H9 (cell line): Measurements from ENCODE around the gene PSMD6. TPM values are rescaled to one million over a fixed set of nuclear protein-coding genes. Genes with fewer than 3 reads are reported as not detected.

Source experiments
- DNase-seq: peaks from one replicate; pipeline ENCODE4 v3.0.0-alpha.2; 2017
- H2AFZ ChIP-seq: one replicate; pipeline ENCODE4 v1.6.1; 2013; ENCODE audit warnings: mild to moderate bottlenecking, low read length, control low read depth, moderate library complexity
- H2AK5ac ChIP-seq: 2 replicates; pipeline ENCODE4 v1.6.1; 2013; ENCODE audit warnings: low read length, control low read depth, mixed read lengths; ENCODE audit not compliant: insufficient read length
- H2BK120ac ChIP-seq: one replicate; pipeline ENCODE4 v1.6.1; 2013; ENCODE audit warnings: low read depth, mild to moderate bottlenecking, low read length, control low read depth, inconsistent platforms; ENCODE audit not compliant: poor library complexity, severe bottlenecking
- H2BK12ac ChIP-seq: 2 replicates; pipeline ENCODE4 v1.6.1; 2013; ENCODE audit warnings: low read length, control low read depth, mixed read lengths, low read depth; ENCODE audit not compliant: insufficient read length
- H2BK15ac ChIP-seq: 2 replicates; pipeline ENCODE4 v1.6.1; 2013; ENCODE audit warnings: low read depth, low read length, control low read depth
- H2BK20ac ChIP-seq: one replicate; pipeline ENCODE4 v1.6.1; 2013; ENCODE audit warnings: low read depth, mild to moderate bottlenecking, low read length, control low read depth, inconsistent platforms; ENCODE audit not compliant: poor library complexity, severe bottlenecking
- H2BK5ac ChIP-seq: 2 replicates; pipeline ENCODE4 v1.6.1; 2013; ENCODE audit warnings: low read length, control low read depth, mixed read lengths; ENCODE audit not compliant: insufficient read length
- H3K14ac ChIP-seq: 2 replicates; pipeline ENCODE4 v1.6.1; 2013; ENCODE audit warnings: low read length, control low read depth; ENCODE audit not compliant: insufficient read depth
- H3K18ac ChIP-seq: 2 replicates; pipeline ENCODE4 v1.6.1; 2013; ENCODE audit warnings: low read depth, mild to moderate bottlenecking, mixed read lengths, low read length, control low read depth; ENCODE audit not compliant: insufficient read length
- H3K23ac ChIP-seq: 2 replicates; pipeline ENCODE4 v1.6.1; 2013; ENCODE audit warnings: low read length, control low read depth, mixed read lengths, low read depth; ENCODE audit not compliant: insufficient read length
- H3K23me2 ChIP-seq: 2 replicates; pipeline ENCODE4 v1.6.1; 2013; ENCODE audit warnings: low read depth, mild to moderate bottlenecking, mixed read lengths, low read length, control low read depth; ENCODE audit not compliant: insufficient read length, poor library complexity, severe bottlenecking
- H3K27ac ChIP-seq: 2 replicates; pipeline ENCODE4 v1.5.1; 2013; ENCODE audit warnings: low read length, control low read depth, mixed read lengths, low read depth; ENCODE audit not compliant: insufficient read length
- H3K27me3 ChIP-seq: 2 replicates; pipeline ENCODE4 v1.6.1; 2013; ENCODE audit warnings: low read length, control low read depth, inconsistent platforms; ENCODE audit not compliant: insufficient read depth
- H3K4ac ChIP-seq: 2 replicates; pipeline ENCODE4 v1.6.1; 2013; ENCODE audit warnings: low read depth, mild to moderate bottlenecking, control low read depth, inconsistent platforms, low read length, moderate library complexity
- H3K4me1 ChIP-seq: 2 replicates; pipeline ENCODE4 v1.6.1; 2013; ENCODE audit warnings: low read length, control low read depth, inconsistent platforms; ENCODE audit not compliant: insufficient read depth
- H3K4me2 ChIP-seq: 2 replicates; pipeline ENCODE4 v1.6.1; 2013; ENCODE audit warnings: low read length, control low read depth, mixed read lengths; ENCODE audit not compliant: insufficient read length, insufficient read depth
- H3K56ac ChIP-seq: 2 replicates; pipeline ENCODE4 v1.6.1; 2013; ENCODE audit warnings: low read depth, mild to moderate bottlenecking, mixed read lengths, low read length, control low read depth; ENCODE audit not compliant: insufficient read length
- H3K79me1 ChIP-seq: 2 replicates; pipeline ENCODE4 v1.6.1; 2013; ENCODE audit warnings: low read depth, mild to moderate bottlenecking, moderate library complexity, low read length, control low read depth, inconsistent platforms; ENCODE audit not compliant: insufficient read depth, poor library complexity, severe bottlenecking
- H3K79me2 ChIP-seq: 2 replicates; pipeline ENCODE4 v1.6.1; 2013; ENCODE audit warnings: low read length, control low read depth, inconsistent platforms; ENCODE audit not compliant: insufficient read depth
- H3K9ac ChIP-seq: 2 replicates; pipeline ENCODE4 v1.6.1; 2013; ENCODE audit warnings: low read length, control low read depth, mixed read lengths; ENCODE audit not compliant: insufficient read length; ENCODE audit errors: extremely low read depth
- H3K9me3 ChIP-seq: one replicate; pipeline ENCODE4 v1.6.1; 2013; ENCODE audit warnings: low read depth, low read length, inconsistent platforms; ENCODE audit not compliant: control insufficient read depth
- H3T11ph ChIP-seq: one replicate; pipeline ENCODE4 v1.6.1; 2013; ENCODE audit warnings: mild to moderate bottlenecking, low read length, control low read depth, inconsistent platforms
- H4K20me1 ChIP-seq: one replicate; pipeline ENCODE4 v1.6.1; 2013; ENCODE audit not compliant: control insufficient read depth, insufficient read length, insufficient read depth
- H4K5ac ChIP-seq: 2 replicates; pipeline ENCODE4 v1.6.1; 2013; ENCODE audit warnings: low read depth, mild to moderate bottlenecking, mixed read lengths, low read length, control low read depth; ENCODE audit not compliant: insufficient read length
- H4K8ac ChIP-seq: replicated peaks from 2 replicates; pipeline ENCODE4 v1.6.1; 2013; ENCODE audit warnings: low read length, control low read depth, mixed read lengths, low read depth; ENCODE audit not compliant: insufficient read length
- H4K91ac ChIP-seq: 2 replicates; pipeline ENCODE4 v1.6.1; 2013; ENCODE audit warnings: low read depth, mild to moderate bottlenecking, moderate library complexity, mixed read lengths, low read length, control low read depth; ENCODE audit not compliant: insufficient read length
- H3K27ac Mint-ChIP-seq, 3 experiments: 2 replicates in 2 of 3; 3 replicates in 1 of 3; pipeline ENCODE4 v1.8.0; 2020 to 2021; ENCODE audit warnings: mixed read lengths in 3 of 3, mild to moderate bottlenecking in 1 of 3, moderate library complexity in 1 of 3
- H3K27me3 Mint-ChIP-seq: 2 replicates; pipeline ENCODE4 v1.8.0; 2021; ENCODE audit warnings: low read depth, mild to moderate bottlenecking, moderate library complexity, mixed read lengths
- H3K36me3 Mint-ChIP-seq, 3 experiments: 2 replicates in 2 of 3; 3 replicates in 1 of 3; pipeline ENCODE4 v1.8.0; 2020 to 2021; ENCODE audit warnings: low read depth in 3 of 3, mixed read lengths in 3 of 3; ENCODE audit not compliant: insufficient read depth in 1 of 3
- H3K4me1 Mint-ChIP-seq, 2 experiments: 2 replicates each; pipeline ENCODE4 v1.8.0; 2020; ENCODE audit warnings: mixed read lengths in 2 of 2
- H3K4me3 Mint-ChIP-seq, 2 experiments: 2 replicates in 1 of 2; 3 replicates in 1 of 2; pipeline ENCODE4 v1.8.0; 2020 to 2021; ENCODE audit warnings: mild to moderate bottlenecking in 2 of 2, mixed read lengths in 2 of 2, moderate library complexity in 1 of 2
- H3K9me3 Mint-ChIP-seq, 2 experiments: 2 replicates in 1 of 2; 3 replicates in 1 of 2; pipeline ENCODE4 v1.8.0; 2020; ENCODE audit warnings: mild to moderate bottlenecking in 2 of 2, mixed read lengths in 2 of 2, moderate library complexity in 1 of 2
- WGBS: extraction: QIAGEN DNeasy Blood & Tissue Kit; methylation state at CpG from one replicate; pipeline ENCODE4 v1.1.7; 2013; ENCODE audit warnings: missing lambda C conversion rate, low lambda C conversion rate, mixed read lengths; ENCODE audit not compliant: insufficient read length; ENCODE audit errors: extremely low coverage; 5-methylcytosine and 5-hydroxymethylcytosine counted together
- total RNA-seq: library from RNA; stranded (reverse); gene quantifications from 2 replicates; pipeline ENCODE4 v1.2.1, GENCODE V29; 2021
- TF ChIP-seq, protein P1 (sequence below): fragments of 200-600 bp; sonication (generic); conservative IDR thresholded peaks from 3 replicates; pipeline ENCODE4 v1.8.0; 2021; ENCODE audit warnings: antibody characterized with exemption, mild to moderate bottlenecking

PSMD6 gene
- total RNA-seq, 1 experiment from 2014 or later, result 112 TPM

- Histone ChIP-seq H3K4me1 (peaks cover 8% of the 10 kb centered on the region; the same call in 1 of the 2 replicates), H3K79me1 (no peaks in the 10 kb centered on the region)
- H3K36me3 Mint-ChIP-seq, result no peaks in the 10 kb centered on the region
Measured at GRCh38 chr3:64059484-64060175, 36.3 kb upstream of the PSMD6 start.

More at GRCh38 chr3:64059484-64060175, 36.3 kb upstream of the PSMD6 start:
- no CpG with 5 or more reads among the region's 3 CpGs for WGBS
- Mint-ChIP-seq H3K27ac (no peak overlapping the region), H3K4me3 (no peak overlapping the region), H3K27me3 (peaks cover 16% of the 10 kb centered on the region), H3K4me1 (peaks cover 28 to 33% of the 10 kb centered on the region in 2 experiments), H3K9me3 (no peaks in the 10 kb centered on the region; a peak in 1 of 5 replicates)
- H3K4me2 ChIP-seq, result no peak overlapping the region
- no peak overlapping the region for H2AK5ac ChIP-seq
- no peaks in the 10 kb centered on the region for H3K23me2 ChIP-seq
- H2AFZ ChIP-seq, result no peak overlapping the region
- no peak overlapping the region for H3K9ac ChIP-seq
- no peak overlapping the region for H4K5ac ChIP-seq
- H2BK15ac ChIP-seq, result no peak overlapping the region
- H4K20me1 ChIP-seq, result no peaks in the 10 kb centered on the region
- no peak overlapping the region for H2BK12ac ChIP-seq
- TF ChIP-seq, protein P1, sequence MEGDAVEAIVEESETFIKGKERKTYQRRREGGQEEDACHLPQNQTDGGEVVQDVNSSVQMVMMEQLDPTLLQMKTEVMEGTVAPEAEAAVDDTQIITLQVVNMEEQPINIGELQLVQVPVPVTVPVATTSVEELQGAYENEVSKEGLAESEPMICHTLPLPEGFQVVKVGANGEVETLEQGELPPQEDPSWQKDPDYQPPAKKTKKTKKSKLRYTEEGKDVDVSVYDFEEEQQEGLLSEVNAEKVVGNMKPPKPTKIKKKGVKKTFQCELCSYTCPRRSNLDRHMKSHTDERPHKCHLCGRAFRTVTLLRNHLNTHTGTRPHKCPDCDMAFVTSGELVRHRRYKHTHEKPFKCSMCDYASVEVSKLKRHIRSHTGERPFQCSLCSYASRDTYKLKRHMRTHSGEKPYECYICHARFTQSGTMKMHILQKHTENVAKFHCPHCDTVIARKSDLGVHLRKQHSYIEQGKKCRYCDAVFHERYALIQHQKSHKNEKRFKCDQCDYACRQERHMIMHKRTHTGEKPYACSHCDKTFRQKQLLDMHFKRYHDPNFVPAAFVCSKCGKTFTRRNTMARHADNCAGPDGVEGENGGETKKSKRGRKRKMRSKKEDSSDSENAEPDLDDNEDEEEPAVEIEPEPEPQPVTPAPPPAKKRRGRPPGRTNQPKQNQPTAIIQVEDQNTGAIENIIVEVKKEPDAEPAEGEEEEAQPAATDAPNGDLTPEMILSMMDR, result no peak
- no peak overlapping the region for H4K8ac ChIP-seq
- 0 out of 2 replicates have a peak, but pooled peaks cover 3% of the 10 kb centered on the region for H3K27me3 ChIP-seq
- H3K14ac ChIP-seq, result no peak overlapping the region
- H3K56ac ChIP-seq, result no peak overlapping the region
- H3K4ac ChIP-seq, result no peak overlapping the region
- H2BK5ac ChIP-seq, result no peak overlapping the region
- H3K79me2 ChIP-seq, result no peaks in the 10 kb centered on the region
- H3K27ac ChIP-seq, result no peak overlapping the region
- DNase-seq, result no peak
- H4K91ac ChIP-seq, result no peak overlapping the region
- no peak overlapping the region for H3T11ph ChIP-seq
- H2BK120ac ChIP-seq, result no peak overlapping the region
- H2BK20ac ChIP-seq, result no peak overlapping the region
- no peak overlapping the region for H3K23ac ChIP-seq
- no peaks in the 10 kb centered on the region for H3K9me3 ChIP-seq
- no peak overlapping the region for H3K18ac ChIP-seq
